Measurements from ENCODE around the gene CDC73.

CDC73 gene

DNA sequence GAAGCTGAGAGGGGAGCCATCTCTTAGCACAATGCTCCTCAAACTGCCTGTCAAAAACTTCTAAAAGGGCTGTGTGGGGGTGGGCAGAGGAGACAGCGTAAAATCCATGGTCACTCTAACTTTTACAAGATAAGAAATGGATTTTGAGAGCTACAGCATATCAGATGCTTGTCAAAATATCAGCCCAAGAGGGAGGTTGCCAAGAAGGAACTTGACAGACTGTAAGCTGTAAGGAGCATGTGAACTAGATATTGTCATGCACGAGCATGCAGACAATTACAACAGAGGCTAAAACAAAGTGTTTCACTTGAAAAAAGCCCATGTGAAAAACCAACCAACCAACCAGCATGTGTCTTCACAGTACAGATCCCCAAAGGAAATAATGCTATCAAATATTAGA lies 171.9 kb downstream of the CDC73 start:
- no peak for DNase-seq (ENCODE audit: low spot score)

DNA sequence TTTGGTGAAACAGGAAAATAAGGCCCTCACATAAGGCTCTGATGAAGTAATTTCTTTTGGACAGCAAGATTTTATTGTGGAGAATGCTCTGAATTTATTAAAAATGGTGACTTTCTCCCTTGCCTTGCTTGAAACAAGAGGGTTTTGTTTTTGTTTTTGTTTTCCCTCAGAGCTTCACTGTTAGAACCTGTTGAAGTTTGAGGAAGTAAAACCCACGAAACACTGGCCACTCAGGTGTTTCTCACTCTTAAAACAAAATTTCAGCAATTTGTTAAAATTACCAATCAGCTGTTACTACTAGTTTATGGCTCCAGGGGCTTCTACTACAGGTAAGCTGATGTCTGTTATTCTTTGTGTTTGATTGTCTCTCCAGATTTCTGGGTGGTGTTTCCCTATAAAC lies 177.2 kb downstream of the CDC73 start:
- no peak for DNase-seq (ENCODE audit: low spot score)

DNA sequence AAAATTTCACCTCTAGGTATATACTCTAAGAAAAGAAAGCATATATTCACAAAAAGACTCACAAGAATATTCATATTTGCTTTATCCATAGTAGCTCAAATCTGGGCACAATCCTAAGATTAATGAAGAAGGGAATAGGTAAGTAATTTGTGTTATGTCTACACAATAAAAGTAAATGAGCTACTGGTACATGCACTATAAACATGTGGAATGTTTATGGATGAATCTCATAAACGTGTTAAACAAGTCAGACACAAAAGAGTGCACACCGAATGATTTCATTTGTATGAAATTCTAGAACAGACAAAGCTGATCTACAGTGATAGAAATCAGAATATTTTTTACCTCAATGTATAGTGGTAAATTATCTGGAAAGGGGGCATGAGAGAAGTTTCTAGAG lies 179.9 kb downstream of the CDC73 start:
- DNase-seq (ENCODE audit: low spot score), result no peak

DNA sequence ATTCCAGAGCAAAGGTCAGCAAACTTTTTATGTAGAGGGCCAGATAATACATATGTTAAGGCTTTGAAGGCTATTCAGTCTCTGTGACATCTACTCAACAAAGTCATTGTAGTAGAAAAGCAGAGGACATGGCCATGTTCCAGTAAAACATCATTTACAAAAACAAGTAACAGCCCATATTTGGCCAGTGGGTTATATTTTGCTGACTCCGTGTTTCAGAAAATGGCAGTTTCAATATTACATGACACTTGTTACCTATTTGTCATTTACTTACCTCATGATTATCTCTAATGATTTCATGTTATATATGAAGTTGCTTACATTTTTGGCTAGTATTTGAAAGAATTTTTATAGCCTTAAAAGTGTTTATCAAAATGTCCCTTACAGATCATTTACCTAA lies 182.0 kb downstream of the CDC73 start:
- DNase-seq (ENCODE audit: low spot score), result no peak

Data from germinal center (tissue), 1 donor.